Heart left ventricle (tissue), 13 donors: ENCODE data around the gene TASP1.

ENCODE experiments used
- POLR2A ChIP-seq, 2 donors: fragments of 450-650 bp; IDR thresholded peaks; one replicate each; pipeline ENCODE4 v1.6.1; 2017; ENCODE audit warnings: antibody characterized with exemption in 2 of 2, mild to moderate bottlenecking in 2 of 2, moderate library complexity in 2 of 2
- TF ChIP-seq, protein P1 (sequence below), 12 donors: fragments of 200-600 bp; sonication (generic) in 4 of 12; IDR thresholded peaks; one replicate each; pipeline versions ENCODE4 v1.5.0 to v1.8.0; 2018 to 2022; ENCODE audit warnings: antibody characterized with exemption in 12 of 12, mild to moderate bottlenecking in 5 of 12
- donor health status: ischemic (EF 13 %, LVEDD 7.1; RV severe dilation, severe dysfunction).
- donor health status: DM: no; HTN: yes; CAD: no.
- donor health status: DM: no; HTN: no; CAD: no.
- donor health status: ischemic (EF 25% LVEDD 6.9; RV normal size, moderate dysfunction).
- donor health status: ischemic (EF 25% LVEDD 5.7; RV mildly dilated, moderate dysfunction).
- donor health status: ischemic (EF 35%, LVEDD 5.7; RV mildly dilated, moderate dysfunction).
- donor health status: nonischemic (EF 11% LVEDD 7.7; RV severe dilation, severe dysfunction).
- donor health status: DM: yes; HTN: yes; CAD: no.
- donor health status: PGD.
- donor health status: ischemic (EF 29% LVEDD 5.4; RV normal size, mild dysfunction).
- donor health status: nonischemic (EF 23%, LVEDD 6.1; RV moderate dilation, normal function).

DNA sequence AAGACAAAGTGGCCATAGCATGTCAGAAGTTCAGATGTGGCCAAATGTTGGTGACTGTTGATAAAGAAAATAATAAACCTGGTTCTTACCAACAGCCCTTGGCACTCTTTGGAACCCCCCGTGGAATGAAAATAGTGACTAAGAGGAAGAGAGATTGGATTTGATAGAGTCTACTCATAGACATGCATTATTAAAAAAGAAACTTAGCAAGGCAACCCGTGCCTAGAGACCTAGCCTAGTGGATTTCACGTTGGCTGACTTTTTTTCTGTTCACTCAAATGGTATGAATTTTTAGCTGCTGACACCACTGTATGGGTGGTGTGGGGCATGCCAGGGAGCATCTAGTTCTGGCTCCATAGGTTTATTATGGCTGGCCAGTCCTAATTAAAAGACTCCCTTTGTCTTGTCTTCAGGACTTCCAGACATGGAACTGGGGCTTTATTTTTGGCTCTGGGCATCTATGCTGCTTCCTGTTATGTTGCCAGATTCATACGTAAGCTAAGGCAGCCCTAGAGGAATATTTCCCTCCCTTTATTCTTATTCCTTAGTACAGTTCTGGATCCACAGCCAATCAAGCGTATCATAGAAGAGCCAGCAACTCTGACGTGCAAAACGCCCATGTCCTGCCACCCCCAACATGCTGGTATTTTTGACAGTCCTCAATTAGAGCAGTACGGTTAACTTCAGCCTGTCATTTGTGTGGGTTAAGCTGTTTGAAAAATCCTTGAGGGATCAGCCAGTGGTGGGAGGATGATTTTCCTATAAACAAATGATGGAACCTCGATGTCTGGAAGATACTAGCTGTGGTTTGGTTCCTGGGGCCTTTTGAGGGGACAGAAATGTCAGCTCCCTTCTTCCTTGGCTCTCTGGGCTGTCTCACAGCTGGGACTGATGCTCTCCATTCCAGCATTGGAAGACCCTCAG, 290.2 kb downstream of the TASP1 start:
- no peak for TF ChIP-seq POLR2A (IDR thresholded peaks at IDR 0.05)
- TF ChIP-seq, protein P1, sequence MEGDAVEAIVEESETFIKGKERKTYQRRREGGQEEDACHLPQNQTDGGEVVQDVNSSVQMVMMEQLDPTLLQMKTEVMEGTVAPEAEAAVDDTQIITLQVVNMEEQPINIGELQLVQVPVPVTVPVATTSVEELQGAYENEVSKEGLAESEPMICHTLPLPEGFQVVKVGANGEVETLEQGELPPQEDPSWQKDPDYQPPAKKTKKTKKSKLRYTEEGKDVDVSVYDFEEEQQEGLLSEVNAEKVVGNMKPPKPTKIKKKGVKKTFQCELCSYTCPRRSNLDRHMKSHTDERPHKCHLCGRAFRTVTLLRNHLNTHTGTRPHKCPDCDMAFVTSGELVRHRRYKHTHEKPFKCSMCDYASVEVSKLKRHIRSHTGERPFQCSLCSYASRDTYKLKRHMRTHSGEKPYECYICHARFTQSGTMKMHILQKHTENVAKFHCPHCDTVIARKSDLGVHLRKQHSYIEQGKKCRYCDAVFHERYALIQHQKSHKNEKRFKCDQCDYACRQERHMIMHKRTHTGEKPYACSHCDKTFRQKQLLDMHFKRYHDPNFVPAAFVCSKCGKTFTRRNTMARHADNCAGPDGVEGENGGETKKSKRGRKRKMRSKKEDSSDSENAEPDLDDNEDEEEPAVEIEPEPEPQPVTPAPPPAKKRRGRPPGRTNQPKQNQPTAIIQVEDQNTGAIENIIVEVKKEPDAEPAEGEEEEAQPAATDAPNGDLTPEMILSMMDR (IDR thresholded peaks at IDR 0.05): no peak
